HG03064 (cell line): ENCODE results near the gene BLNK.
"Not testable (repeated sequence)": the region's sequence is repeated elsewhere in the genome, so short reads cannot be mapped to it uniquely, and the experiment has no call there.

Experiments
- ATAC-seq: cut with Tn5 transposase; IDR thresholded peaks from one replicate; pipeline ENCODE4 v1.9.1; 2021; ENCODE audit warnings: low read depth; ENCODE audit not compliant: unreplicated experiment

The BLNK gene

GRCh38 chr10:96230527-96230926 lies 40.8 kb downstream of the BLNK start:
- no peak for ATAC-seq

- no peak for ATAC-seq
These were observed 41.8 kb downstream of the BLNK start for GRCh38 chr10:96229568-96230030.

GRCh38 chr10:96228408-96228994 lies 42.9 kb downstream of the BLNK start:
- no peak for ATAC-seq

GRCh38 chr10:96227206-96227605 lies 44.2 kb downstream of the BLNK start:
- ATAC-seq: no peak

- ATAC-seq: no peak
These were observed 46.2 kb downstream of the BLNK start for GRCh38 chr10:96225119-96225518.

GRCh38 chr10:96222908-96223307 lies 48.5 kb downstream of the BLNK start:
- ATAC-seq: no peak

GRCh38 chr10:96222441-96222840 lies 48.9 kb downstream of the BLNK start:
- ATAC-seq: no peak

- ATAC-seq: no peak
These were observed 52.5 kb downstream of the BLNK start for GRCh38 chr10:96218826-96219225.

GRCh38 chr10:96217711-96218110 lies 53.7 kb downstream of the BLNK start:
- ATAC-seq: no peak

GRCh38 chr10:96216775-96217174 lies 54.6 kb downstream of the BLNK start:
- no peak for ATAC-seq

GRCh38 chr10:96212911-96213310 lies 58.5 kb downstream of the BLNK start:
- no peak for ATAC-seq

GRCh38 chr10:96211764-96212163 lies 59.6 kb downstream of the BLNK start:
- ATAC-seq: no peak

- no peak for ATAC-seq
These were observed 62.4 kb downstream of the BLNK start for GRCh38 chr10:96208946-96209345.

- ATAC-seq: peak; percentile 55
These were observed 63.1 kb downstream of the BLNK start for GRCh38 chr10:96208271-96208670.

- no peak for ATAC-seq
These were observed 65.8 kb downstream of the BLNK start for GRCh38 chr10:96205580-96205979.

GRCh38 chr10:96201525-96201924 lies 69.8 kb downstream of the BLNK start:
- no peak for ATAC-seq

- not testable (repeated sequence) for ATAC-seq
These were observed 81.9 kb downstream of the BLNK start for GRCh38 chr10:96189505-96189904.

GRCh38 chr10:96188916-96189315 lies 82.5 kb downstream of the BLNK start:
- ATAC-seq: no peak

- ATAC-seq: no peak
These were observed 82.9 kb downstream of the BLNK start for GRCh38 chr10:96188421-96188820.

- ATAC-seq: no peak
These were observed 94.4 kb downstream of the BLNK start for GRCh38 chr10:96176985-96177384.

GRCh38 chr10:96172666-96173065 lies 98.7 kb downstream of the BLNK start:
- ATAC-seq: no peak

- ATAC-seq: no peak
These were observed 101.1 kb downstream of the BLNK start for GRCh38 chr10:96170230-96170629.

- ATAC-seq: no peak
These were observed 102.8 kb downstream of the BLNK start for GRCh38 chr10:96168546-96168945.
